Gastrocnemius medialis (tissue), 4 donors: Measurements from ENCODE around the gene TINAGL1. TPM values are rescaled to one million over a fixed set of nuclear protein-coding genes. Genes with fewer than 3 reads are reported as not detected.

Experiments
- ATAC-seq, 2 donors: fragments of 150-250 bp; one replicate each; pipeline ENCODE4 v1.9.1; 2016
- DNase-seq, 2 donors: peaks; one replicate each; pipeline ENCODE4 v3.0.0-alpha.2; 2019
- H3K27ac ChIP-seq, 4 donors: fragments of 200-600 bp; sonication (generic); 1 replicate in 1 of 4; 2 replicates in 3 of 4; pipeline ENCODE4 v1.5.1; 2016 to 2018; ENCODE audit warnings: mild to moderate bottlenecking in 2 of 4, moderate library complexity in 1 of 4
- H3K27me3 ChIP-seq, 3 donors: fragments of 200-600 bp; sonication (generic) in 2 of 3; 1 replicate in 1 of 3; 2 replicates in 2 of 3; pipeline versions ENCODE4 v1.5.1 to v1.6.0; 2016 to 2019; ENCODE audit warnings: mild to moderate bottlenecking in 1 of 3, moderate library complexity in 1 of 3
- H3K36me3 ChIP-seq, 2 donors: fragments of 200-600 bp; sonication (generic) in 1 of 2; one replicate each; pipeline ENCODE4 v1.5.1; 2017 to 2018
- H3K4me1 ChIP-seq, 2 donors: fragments of 200-600 bp; sonication (generic) in 1 of 2; one replicate each; pipeline ENCODE4 v1.5.1; 2016 to 2017; ENCODE audit warnings: mild to moderate bottlenecking in 2 of 2
- H3K4me3 ChIP-seq, 4 donors: fragments of 200-600 bp; sonication (generic) in 3 of 4; 1 replicate in 1 of 4; 2 replicates in 3 of 4; pipeline ENCODE4 v1.5.1; 2016 to 2019; ENCODE audit warnings: mild to moderate bottlenecking in 2 of 4
- H3K9me3 ChIP-seq, 3 donors: fragments of 200-600 bp; sonication (generic) in 2 of 3; 1 replicate in 1 of 3; 2 replicates in 2 of 3; pipeline ENCODE4 v1.5.1; 2016 to 2019
- CTCF ChIP-seq, 5 experiments: fragments of 450-650 bp in 3 of 5; fragments of 200-600 bp in 2 of 5; sonication (generic) in 2 of 5; IDR thresholded peaks in 4 of 5; conservative IDR thresholded peaks in 1 of 5; 1 replicate in 4 of 5; 2 replicates in 1 of 5; pipeline ENCODE4 v1.5.1; 2016 to 2019; ENCODE audit warnings: antibody characterized with exemption in 5 of 5, mild to moderate bottlenecking in 3 of 5, moderate library complexity in 3 of 5
- POLR2A ChIP-seq, 2 donors: fragments of 450-650 bp; IDR thresholded peaks; one replicate each; pipeline ENCODE4 v1.6.1; 2017; ENCODE audit warnings: antibody characterized with exemption in 2 of 2, mild to moderate bottlenecking in 2 of 2, moderate library complexity in 2 of 2
- in situ Hi-C, 4 donors: fragments of 200-750 bp; cut with MboI; loops; one replicate each; pipeline versions ENCODE4 v1.15.0 to v1.8.0; 2017; ENCODE audit warnings: low sequenced_read_pairs in 4 of 4
- intact Hi-C: fragments of 100-400 bp; cut with DNase I; formaldehyde crosslinking; loops from one replicate; pipeline ENCODE4 v1.15.1; 2023; ENCODE audit warnings: low total_unique reads
- total RNA-seq, 4 donors: library from RNA; depleted of rRNA; stranded (reverse); fragments of >200 nt; gene quantifications; one replicate each; pipeline versions ENCODE4 v1.1.0 to v1.2.3, GENCODE V29; 2016

TINAGL1 gene
- total RNA-seq, 4 donors from 2014 or later: 50.3 to 120 (median 105) TPM

- H3K9me3 ChIP-seq: no peaks in the 10 kb centered on the region
- peaks cover 20 to 21% (median 20%) of the 10 kb centered on the region in 3 donors for H3K27me3 ChIP-seq
- H3K27ac ChIP-seq: peak overlapping the region in 2 of 4 donors; percentile 14 to 40
- H3K4me1 ChIP-seq: peaks cover 0 to 4% of the 10 kb centered on the region in 2 donors
- TF ChIP-seq CTCF (IDR thresholded peaks at IDR 0.05 in 4 of 5, conservative IDR thresholded peaks at IDR 0.05 in 1 of 5) (no peak), POLR2A (IDR thresholded peaks at IDR 0.05) (no peak)
- H3K4me3 ChIP-seq: no peak overlapping the region
- ATAC-seq (no peak), DNase-seq (no peak)
- in situ Hi-C loops (no loop called here), intact Hi-C loops (no loop called here)
- no peaks in the 10 kb centered on the region for H3K36me3 ChIP-seq
Measured at GRCh38 chr1:31614414-31615005, 38.2 kb downstream of the TINAGL1 start.

- no peak overlapping the region for H3K27ac ChIP-seq
- intact Hi-C loops (no loop called here), in situ Hi-C loops (no loop called here)
- ATAC-seq: no peak
- TF ChIP-seq POLR2A (IDR thresholded peaks at IDR 0.05): no peak
- TF ChIP-seq CTCF (IDR thresholded peaks at IDR 0.05 in 4 of 5, conservative IDR thresholded peaks at IDR 0.05 in 1 of 5): no peak
- H3K36me3 ChIP-seq: no peaks in the 10 kb centered on the region
- no peak overlapping the region for H3K4me3 ChIP-seq
- peaks cover 20 to 21% (median 20%) of the 10 kb centered on the region in 3 donors for H3K27me3 ChIP-seq
- H3K9me3 ChIP-seq: no peaks in the 10 kb centered on the region
- H3K4me1 ChIP-seq: peaks cover 0 to 4% of the 10 kb centered on the region in 2 donors
- DNase-seq: no peak
Measured at GRCh38 chr1:31615414-31615813, 39.1 kb downstream of the TINAGL1 start.

- Histone ChIP-seq H3K4me3 (no peak overlapping the region), H3K4me1 (peaks cover 0 to 4% of the 10 kb centered on the region in 2 donors), H3K27ac (no peak overlapping the region), H3K9me3 (no peaks in the 10 kb centered on the region), H3K27me3 (peaks cover 20 to 21% (median 20%) of the 10 kb centered on the region in 3 donors), H3K36me3 (no peaks in the 10 kb centered on the region)
- TF ChIP-seq CTCF (IDR thresholded peaks at IDR 0.05 in 4 of 5, conservative IDR thresholded peaks at IDR 0.05 in 1 of 5) (no peak), POLR2A (IDR thresholded peaks at IDR 0.05) (no peak)
- intact Hi-C loops: no loop called here
- DNase-seq (no peak), ATAC-seq (no peak)
- in situ Hi-C loops: no loop called here
Measured at GRCh38 chr1:31615939-31616338, 39.6 kb downstream of the TINAGL1 start.

GRCh38 chr1:31617218-31617915 lies 41.1 kb downstream of the TINAGL1 start, which contains the start of gene HCRTR1:
TSS of gene HCRTR1 (plus strand) at chr1:31617689. CDS start at chr1:31619193, 1,504 bp downstream.
- DNase-seq: no peak
- no peaks in the 10 kb centered on the region for H3K36me3 ChIP-seq
- ATAC-seq: no peak
- H3K4me3 ChIP-seq: peak within 1 kb of the TSS; percentile 60 to 76 (median 64)
- no peak for TF ChIP-seq CTCF (IDR thresholded peaks at IDR 0.05 in 4 of 5, conservative IDR thresholded peaks at IDR 0.05 in 1 of 5)
- no peak for TF ChIP-seq POLR2A (IDR thresholded peaks at IDR 0.05)
- no peaks in the 10 kb centered on the region for H3K9me3 ChIP-seq
- peaks cover 20 to 21% (median 20%) of the 10 kb centered on the region in 3 donors for H3K27me3 ChIP-seq
- peak within 1 kb of the TSS; percentile 8 to 57 (median 34) for H3K27ac ChIP-seq
- peaks cover 4 to 7% of the 10 kb centered on the region in 2 donors for H3K4me1 ChIP-seq
- in situ Hi-C loops: no loop called here
- intact Hi-C loops: no loop called here
